HuH-7.5 (cell line): ENCODE results near the gene LRRC47.
"Not testable (repeated sequence)": the region's sequence is repeated elsewhere in the genome, so short reads cannot be mapped to it uniquely, and the experiment has no call there.

Source experiments
- DNase-seq: peaks from one replicate; pipeline ENCODE4 v3.0.0; 2011; ENCODE audit warnings: low spot score

LRRC47 gene

DNA sequence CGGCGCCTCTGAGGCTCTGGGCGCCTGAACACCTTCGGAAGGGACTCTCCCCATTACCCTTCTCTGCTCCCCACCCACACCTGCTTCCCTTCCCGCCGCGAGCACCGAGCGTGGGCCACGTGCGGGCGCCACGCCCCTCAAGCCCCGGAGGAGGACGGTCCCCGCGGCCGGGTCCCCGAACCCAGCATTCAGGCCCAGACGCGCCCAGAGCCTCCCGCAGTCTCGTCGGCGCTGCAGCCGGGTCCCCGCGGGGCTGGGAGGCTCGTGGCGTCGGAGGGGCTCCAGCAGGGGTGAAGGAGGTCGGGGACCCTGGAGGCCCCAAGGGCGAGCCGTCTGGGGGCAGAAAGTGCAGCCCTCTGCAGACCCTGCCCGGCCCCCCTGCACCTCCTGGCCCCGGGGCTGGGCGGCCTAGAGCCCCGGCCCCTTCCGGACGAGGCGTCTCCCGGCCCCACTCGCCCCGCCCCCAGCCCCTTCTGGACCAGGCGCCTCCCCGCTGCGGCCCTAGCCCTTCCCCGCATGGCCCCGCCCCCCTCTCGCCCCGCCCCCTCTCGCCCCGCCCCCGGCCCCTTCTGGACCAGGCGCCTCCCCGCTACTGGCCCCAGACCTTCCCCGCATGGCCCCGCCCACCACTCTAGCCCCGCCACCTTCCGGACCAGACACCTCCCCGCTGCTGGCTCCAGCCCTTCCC lies 24.1 kb downstream of the LRRC47 start:
- DNase-seq: peak; percentile 93

DNA sequence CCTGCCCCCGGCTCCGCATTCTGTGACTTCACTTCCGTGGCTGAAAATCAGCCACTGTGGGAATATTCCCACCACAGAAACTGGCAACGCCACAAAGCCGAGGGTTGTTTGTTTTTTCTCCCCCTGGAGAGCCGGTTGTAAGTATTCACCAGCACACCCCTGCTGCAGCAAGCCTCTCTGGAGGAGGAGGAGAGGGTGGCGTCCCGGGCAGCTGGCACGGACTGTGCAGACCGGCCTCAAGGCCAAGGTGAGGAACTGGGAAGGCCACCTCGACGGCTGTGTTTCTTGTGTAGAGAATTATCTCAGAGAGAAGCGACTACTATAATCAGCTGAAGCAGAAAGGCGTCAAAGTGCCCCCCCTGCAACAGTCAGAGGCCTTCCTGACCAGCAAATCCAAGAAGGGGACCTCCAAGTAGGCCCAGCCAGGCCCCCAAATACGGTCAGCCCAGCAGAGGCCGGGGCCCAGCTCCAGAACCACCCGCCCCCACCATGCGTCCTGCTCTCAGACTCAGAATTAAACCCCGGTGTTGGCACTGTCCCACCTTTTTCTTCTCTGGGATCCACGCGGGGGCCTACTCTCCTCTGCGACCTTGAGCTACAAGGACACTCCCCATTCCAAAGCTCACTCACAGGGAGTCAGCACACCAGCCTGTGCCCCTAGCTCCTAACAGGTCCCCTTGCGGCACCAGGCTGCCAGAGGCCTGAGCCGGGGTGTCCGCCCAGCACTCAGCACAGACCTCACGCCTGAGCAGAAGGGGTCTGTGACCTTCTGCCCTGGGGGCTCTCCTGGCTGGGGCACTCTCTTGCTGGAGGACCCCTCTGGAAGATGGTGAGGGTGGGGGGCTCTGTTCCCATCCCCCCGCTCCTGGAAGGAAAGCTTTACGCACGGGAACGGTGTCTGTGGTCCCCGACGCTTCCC lies 24.9 kb downstream of the LRRC47 start:
- peak; percentile 60 for DNase-seq

DNA sequence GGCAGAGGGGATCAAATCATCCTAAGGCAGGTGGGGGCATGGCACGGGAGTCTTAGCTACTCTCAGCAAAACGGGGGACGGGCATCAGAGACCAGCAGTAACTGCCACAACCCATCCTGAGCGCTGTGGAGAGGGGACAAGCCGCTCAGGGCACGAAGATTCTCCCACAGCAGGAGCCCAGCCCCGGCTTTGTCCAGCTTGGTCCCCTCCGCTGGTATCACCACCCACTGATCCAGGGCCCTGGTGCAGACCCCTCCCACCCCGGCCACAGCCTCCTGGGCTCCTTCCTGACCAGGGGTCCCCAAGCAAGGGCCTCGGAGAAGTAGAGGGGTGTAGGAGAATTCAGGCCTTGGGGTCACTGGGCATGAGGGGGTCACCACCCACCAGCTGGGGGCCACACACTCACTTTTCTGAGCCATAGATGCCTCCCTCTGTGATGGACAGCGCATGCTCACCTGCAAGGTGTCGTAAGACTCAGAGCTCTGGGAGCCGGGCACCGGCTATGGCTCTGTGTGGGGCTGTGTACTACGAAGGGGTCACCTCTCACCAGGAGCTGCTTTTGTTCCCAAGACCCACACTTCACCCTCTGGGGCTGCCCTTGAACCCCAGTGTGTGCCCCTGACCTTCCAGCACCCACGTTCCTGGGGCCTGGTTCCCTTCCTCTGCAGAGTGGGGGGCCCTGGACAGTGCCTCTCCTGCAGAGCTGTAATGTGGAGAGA lies 26.1 kb downstream of the LRRC47 start:
- DNase-seq: no peak

DNA sequence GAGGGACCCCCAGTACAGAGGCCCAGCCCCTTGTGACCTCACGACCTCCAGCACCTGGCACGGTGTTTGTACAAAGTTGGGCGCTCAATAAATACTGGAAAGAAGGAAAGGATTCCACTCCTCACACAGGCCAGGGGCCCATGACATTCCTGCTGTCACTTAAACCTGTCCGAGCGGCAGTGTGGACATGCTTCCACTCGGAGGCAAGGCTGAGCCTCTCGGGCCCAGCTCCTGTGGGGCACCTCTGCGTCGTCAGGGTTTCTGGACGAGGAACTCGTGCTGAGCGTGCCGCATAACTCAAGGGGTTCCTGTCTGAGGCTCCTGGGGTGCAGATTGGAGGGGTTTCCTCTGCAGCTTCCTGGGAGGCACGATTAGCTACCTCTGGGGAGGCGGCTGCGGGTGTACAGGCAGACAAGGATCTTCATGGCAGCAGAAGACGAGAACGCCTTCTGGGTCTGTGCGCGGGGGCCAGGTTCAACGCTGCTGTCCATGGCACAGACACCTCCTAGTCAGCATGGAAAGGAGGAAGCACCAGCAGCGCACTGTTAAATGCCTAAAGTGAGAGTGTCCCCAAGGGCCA lies 27.4 kb downstream of the LRRC47 start:
- DNase-seq: no peak

DNA sequence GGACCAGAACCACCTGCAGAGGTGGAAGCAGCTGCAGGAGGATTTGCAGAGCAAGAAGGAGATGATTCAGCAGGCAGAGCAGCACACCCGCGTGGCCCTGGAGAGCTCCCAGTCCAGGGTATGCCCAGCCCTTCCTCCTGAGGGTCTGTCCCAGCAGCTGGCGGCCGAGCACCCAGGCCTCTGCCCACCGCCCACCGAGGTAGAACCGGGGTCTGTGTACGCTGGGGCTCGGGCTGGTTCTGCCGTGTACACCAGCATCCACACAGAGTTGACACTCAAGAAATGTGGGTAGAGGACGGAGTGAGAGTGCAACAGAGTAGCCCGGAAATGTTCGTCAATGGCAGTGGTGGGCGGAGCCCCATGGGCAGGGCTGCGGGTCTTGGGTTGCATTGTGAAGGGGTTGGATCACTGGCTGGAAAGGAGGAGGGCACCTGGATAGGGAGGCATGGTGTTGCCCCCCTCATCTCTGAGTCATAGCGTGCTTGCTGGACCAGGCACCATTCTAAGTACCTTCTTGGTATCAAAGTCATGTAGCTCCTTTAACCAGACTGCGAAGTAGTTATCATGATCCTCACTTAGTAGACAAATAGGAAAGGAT lies 28.9 kb downstream of the LRRC47 start:
- DNase-seq: no peak

DNA sequence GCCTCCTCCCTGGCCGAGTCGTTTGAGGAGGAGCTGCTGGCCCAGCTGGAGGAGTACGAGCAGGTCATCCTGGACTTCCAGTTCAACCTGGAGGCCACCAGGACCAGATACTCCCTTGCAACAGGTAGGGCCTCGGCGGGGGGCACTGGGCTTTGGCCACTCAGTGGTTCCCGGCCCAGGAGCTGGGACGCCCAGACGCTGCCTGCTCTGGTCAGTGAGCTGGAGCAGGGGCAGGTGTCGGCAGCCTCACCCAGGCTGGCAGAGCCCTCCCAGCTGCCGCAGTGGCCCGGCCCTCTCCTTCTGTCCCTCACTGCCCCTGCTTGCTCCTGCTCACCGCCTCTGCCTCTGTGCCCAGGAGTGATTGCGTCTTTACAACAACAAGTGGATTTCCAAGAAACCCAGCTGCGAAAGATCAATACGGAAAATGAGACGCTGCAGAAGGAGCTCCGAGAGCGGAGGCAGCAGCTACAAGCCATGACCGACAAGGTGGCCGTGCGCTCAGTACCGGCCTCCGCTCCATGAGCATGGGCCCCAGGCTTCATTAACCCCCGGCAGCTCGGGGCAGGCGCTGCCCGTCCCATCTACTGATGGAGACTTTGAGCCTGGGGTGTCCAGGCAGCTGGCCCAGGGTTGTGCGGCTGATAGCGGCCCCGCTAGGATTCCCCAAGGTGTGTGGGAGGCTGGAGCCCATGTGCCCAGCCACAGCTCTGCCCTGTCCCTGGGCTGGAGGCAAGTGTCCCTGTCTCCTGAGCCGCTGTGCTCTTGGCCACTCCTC lies 32.8 kb downstream of the LRRC47 start:
- DNase-seq: no peak

DNA sequence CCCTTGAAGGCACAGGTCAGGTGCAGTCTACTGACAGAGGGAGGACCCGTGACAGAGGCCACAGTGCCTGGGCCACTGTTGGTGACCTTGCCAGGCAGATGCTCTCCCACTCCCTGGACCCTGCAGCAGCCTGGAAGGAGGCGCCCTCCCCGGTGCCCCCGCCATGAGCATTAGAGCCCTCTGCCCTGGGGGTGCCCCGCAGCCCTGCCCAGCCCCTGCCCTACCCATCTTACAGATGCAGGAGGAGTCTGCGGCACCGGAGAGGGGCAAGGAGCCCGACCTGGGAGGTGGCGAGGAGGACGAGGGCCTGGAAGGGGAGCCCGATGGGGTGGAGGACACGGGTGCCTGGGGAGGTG lies 33.4 kb downstream of the LRRC47 start:
- DNase-seq: no peak

DNA sequence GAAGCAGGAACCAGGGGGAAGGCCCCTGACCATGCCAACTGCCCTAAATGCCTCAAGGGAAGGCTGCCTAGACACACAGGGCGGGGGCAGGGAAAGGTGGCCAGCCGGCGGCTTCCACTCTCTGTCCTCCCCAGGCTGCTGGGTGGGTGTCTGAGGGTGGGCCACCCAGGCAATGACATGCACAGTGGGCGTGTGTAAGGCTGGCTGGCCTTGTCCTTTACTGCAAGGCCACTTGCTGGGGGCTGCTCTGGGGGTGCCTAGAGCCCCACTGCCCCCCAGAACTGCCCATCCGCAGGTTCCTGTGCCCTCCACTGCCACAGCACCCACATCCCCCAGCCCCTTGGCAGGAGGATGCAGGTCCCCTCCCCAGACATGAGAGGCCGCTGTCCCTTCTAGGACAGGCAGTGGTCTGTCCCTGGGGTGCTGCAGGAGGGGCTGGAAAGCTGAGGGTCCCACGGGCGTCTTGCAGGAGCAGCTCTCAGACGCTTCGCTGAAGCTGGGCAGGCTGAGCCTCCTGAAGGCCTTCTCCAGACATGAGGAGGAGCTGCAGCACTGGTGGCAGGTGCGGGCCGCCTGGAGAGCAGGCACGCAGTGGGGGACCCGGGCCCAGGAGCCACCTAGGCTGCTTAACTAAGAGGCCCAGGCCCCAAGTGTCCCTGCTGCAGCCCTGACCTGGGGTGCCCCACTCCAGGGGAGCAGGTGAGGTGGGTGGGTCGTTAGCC lies 34.0 kb downstream of the LRRC47 start:
- DNase-seq: no peak

DNA sequence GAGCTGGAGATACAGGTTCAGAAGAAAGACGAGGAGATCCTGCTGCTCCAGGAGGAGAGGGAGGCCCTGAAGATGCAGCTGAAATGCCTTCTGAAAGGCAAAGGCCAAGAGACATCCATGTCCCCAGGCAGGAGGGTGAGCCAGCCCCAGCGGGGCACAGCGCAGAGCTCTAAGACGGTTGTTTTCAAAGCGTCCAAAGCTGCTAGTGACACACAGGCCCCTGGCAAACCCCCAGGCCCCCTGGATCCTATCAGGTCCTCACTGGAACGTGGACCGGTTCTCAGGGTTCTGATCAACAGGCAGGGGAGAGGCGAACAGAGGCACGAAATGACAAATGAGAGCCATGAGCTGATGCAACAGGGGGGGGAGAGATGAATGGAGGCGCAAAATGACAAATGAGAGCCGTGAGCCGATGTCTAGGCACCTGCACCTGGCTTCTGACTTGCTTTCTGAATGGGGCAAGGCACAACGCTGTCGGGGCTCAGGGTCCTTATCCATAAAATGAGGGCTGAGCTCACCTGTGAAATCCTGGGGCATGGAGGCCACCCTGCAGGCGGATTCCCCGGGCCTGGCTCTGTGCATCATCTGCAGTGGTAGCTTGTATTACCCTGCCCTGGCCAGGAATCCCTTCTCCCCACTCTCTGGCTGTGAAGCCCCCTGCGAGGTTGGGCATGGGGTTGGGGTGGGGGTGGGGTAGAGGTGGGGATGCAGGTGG lies 34.8 kb downstream of the LRRC47 start:
- DNase-seq: no peak

DNA sequence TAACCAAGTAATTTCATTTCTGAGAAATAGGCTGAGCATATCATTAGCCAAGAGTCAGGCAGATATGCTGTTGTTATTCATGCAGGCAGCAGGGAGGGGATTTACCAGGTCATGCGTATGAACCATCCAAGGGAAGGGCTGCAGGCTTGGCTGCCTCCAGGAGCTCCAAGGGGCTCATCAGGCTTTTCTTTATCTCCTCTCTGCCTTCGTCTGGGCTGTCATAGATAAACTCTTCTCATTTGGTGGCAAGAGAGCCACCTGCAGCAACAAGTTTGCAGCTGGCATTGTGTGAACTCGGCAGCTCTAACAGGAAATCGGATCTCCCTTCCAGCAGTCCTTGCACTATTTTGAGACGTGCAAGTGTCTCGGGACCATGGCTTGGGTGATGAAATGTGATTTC lies 36.5 kb downstream of the LRRC47 start:
- no peak for DNase-seq

DNA sequence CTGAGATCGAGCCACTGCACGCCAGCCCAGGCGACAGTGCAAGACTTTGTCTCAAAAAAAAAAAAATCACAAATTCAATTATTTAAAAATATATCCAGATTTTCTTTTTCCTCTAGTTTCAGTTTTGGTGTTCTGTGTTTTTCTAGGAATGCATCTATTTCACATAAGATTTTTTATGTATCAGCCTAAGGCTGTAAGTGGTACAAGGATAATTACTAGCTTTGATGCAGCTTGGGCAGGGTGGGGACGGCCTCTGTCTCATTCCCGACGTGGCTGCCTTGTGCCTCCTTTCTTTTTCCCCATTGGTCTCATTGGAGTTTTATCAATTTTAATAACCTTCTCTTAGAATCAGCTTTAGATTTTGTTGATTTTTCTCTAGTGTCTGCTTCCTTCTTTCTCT lies 37.1 kb downstream of the LRRC47 start:
- no peak for DNase-seq

DNA sequence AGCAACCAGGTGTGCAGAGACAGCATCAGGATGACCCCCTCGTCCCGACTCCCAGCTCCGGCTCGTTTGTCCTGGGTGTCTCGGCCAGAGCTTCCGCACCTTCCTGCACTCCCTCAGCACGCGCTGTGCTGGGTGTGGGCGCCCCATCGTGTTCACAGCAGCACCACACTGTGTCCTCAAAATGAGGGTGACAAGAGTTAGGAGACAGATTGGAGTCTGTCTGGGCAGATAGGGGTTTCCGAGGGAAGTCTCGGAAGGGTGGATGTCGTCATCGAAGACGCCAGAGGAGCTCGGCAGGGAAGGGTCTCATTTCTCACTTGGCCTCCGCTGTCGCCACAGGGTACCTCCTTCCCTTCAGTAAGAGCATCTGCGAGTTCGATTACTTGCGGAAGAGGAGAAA lies 39.9 kb downstream of the LRRC47 start:
- no peak for DNase-seq

DNA sequence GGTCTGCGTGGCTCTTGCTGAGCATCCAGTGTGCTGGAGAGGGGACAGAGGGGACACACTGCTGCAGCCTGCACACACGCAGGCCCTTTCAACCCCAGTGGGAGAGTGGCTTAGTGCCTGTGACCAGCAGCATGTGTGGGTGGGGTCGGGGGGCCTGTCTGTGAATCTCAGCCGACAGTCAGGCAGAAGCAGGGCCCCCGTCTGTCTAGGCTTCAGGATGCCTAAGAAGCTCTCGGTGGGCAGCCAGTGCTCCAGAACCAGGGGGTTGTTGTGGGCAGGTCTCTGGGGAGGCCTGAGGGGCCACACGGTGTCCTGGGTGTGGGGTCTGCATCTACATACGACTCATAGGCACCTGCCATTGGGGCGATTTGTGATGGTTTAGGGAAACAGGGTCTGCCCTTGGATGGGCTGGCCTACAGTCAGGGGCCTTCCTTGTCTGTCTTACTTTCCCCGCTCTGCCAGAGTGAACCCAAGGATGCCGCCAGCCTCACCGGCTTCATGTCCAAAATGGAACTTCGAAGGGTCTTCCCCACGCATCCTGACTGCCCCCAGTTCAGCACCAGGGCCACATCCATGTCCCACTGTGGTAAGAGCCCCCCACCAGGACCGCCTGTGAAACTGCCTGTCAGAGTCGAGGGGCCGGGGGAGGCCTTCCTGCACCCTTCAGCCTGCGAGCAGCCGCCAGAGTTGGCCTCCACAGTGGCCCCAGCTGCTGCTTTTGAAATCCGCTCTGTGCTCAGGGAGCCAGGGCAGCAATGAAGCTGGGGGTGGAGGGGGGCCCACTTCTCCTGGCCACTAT lies 42.4 kb downstream of the LRRC47 start:
- no peak for DNase-seq

DNA sequence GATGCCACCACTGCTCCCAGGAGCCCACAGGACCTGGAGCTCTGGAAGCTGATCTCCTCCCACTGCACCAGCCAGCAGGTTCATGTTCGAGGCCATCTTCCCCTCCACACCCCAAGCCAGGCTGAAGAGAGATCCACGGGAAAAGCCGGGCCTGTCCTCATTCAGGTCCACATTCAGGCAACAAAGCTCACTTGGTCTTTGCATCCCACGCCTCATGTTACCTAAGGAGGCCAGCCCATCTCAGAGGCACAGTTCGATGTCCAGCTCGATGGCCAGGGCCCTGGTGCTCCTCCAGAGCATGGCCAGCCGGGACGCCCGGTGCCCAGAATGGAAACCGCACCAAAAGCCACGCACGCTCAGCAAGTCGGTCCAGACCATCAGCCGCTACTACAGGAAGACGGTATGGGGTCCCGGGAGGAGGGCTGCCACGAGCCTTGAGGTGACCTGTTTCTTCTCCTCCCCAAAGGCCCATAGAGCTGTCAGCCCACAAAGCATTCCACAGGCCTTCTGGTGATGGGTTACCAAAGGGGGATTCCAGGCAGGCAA lies 43.8 kb downstream of the LRRC47 start, which contains the start of gene CCDC27:
Gene CCDC27 (plus strand): TSS at position 51 of the 546 bp plus-strand sequence. CDS start 32 bp downstream, at position 83.
- no peak for DNase-seq

DNA sequence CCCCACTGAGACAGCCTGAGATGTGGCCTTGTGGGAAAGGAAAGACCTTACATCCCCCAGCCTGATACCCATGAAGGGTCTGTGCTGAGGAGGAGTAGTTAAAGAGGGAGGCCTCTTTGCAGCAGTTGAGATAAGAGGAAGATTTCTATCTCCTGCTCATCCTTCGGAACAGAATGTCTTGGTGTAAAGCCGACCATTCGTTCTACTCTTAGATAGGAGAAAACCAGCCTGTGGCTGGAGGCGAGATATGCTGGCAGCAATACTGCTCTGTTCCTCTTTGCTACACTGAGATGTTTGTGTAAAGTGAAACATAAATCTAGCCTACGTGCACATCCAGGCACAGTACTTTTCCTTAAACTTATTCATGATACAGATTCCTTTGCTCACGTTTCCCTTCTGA lies 45.6 kb downstream of the LRRC47 start:
- no peak for DNase-seq

DNA sequence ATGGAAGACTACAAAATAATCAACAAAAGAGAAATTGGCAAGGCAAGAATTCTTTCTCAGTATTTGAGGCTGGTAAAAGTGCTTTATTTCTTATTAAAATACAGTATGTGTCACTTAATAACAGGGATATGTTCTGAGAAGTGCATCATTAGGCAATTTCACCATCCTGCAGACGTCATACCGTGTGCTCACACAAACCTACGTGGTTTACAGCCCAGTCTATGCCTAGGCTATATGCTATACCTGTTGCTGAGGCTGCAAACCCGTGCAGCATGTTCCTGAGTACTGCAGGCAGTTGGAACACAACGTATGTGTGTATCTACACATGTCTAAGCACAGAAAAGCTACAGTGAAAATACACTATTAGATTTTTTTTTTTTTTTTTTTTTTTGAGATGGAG lies 46.8 kb downstream of the LRRC47 start:
- no peak for DNase-seq

DNA sequence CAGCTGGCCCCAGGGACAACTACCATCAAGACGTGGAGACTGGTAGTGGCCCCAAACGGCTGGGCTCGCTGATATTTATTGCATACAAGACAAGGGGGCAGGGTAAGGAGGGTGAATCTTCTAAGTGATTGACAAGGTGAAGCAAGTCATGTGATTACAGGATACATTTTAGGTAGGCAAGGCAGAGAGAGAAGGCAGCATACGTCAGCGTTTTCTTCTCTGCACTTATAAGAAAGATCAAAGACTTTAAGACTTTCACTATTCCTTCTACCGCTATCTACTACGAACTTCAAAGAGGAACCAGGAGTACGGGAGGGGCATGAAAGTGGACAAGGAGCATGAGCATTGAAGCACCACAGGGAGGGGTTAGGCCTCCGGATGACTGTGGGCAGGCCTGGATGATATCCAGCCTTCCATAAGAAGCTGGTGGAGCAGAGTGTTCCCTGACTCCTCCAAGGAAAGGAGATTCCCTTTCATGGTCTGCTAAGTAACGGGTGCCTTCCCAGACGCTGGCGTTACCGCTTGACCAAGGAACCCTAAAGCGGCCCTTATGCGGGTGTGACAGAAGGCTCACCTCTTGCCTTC lies 47.9 kb downstream of the LRRC47 start:
- not testable (repeated sequence) for DNase-seq

DNA sequence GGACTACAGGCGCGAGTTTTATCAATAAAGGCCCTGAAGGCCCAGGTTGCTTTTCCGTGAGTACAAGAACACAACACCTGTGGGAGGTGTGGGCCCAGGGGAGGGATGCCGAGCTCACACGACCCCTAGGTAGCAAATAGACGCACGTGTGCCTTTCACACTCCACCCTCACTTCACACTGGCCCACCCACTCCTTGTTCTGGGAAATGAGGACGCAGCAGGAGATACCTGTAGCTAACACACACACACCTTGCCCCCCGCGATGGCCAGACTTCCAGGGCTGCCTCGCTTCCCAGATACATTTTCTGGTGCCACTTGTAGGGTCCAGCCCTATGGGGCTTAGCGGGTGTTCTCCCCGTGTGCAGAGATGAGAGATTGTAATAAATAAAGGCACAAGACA lies 48.4 kb downstream of the LRRC47 start:
- DNase-seq: no peak

DNA sequence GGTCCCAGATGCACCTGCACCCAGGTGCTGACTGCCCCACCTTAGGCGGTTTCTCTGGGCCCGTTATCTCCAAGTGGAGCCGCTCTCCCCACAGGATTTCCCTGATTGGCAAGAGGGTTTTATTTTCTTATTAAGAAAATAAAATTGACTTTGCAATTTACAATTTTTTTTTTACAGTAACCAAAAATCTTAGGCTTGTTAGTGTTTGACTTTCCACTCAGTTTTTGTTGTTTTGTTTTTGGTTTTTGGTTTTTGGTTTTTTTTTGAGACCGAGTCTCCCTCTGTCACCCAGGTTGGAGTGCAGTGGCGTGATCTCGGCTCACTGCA lies 48.8 kb downstream of the LRRC47 start:
- DNase-seq: no peak
